CD4-positive, alpha-beta T cell (primary cell): Measurements from ENCODE around the gene KCNQ1. TPM values are rescaled to one million over a fixed set of nuclear protein-coding genes. Genes with fewer than 3 reads are reported as not detected.

Source experiments
- ATAC-seq: fragments of 200-7000 bp; cut with Tn5 transposase; one replicate; pipeline ENCODE4 v1.10.0; 2022; ENCODE audit warnings: mild to moderate bottlenecking; ENCODE audit not compliant: poor library complexity
- CTCF ChIA-PET: fragments of 350-600 bp; sonication (Branson Sonifier 250); formaldehyde crosslinking; loops from one replicate; lab custom pipeline; 2021; ENCODE audit warnings: antibody characterized with exemption, inconsistent platforms; lab: Charles Lee
- POLR2A ChIA-PET: fragments of 350-600 bp; sonication (Branson Sonifier 250); formaldehyde crosslinking; loops from one replicate; lab custom pipeline; 2021; ENCODE audit warnings: antibody characterized with exemption, inconsistent platforms; lab: Charles Lee
- DNase-seq, 14 experiments: peaks; one replicate each; pipeline ENCODE4 v3.0.0-alpha.2; 2013 to 2020; ENCODE audit warnings: mixed read lengths in 2 of 14
- H3K27ac ChIP-seq, 2 donors: one replicate each; pipeline versions ENCODE4 v1.5.1 to v1.7.0; 2013; ENCODE audit warnings: low read length in 2 of 2, low read depth in 1 of 2, mild to moderate bottlenecking in 1 of 2
- H3K27me3 ChIP-seq, 2 experiments: 1 replicate in 1 of 2; 2 replicates in 1 of 2; pipeline versions ENCODE4 v1.6.1 to v1.7.0; 2013; ENCODE audit warnings: low read length in 2 of 2, control low read depth in 1 of 2, mild to moderate bottlenecking in 1 of 2, moderate library complexity in 1 of 2; ENCODE audit not compliant: insufficient read depth in 2 of 2, control insufficient read depth in 1 of 2
- H3K36me3 ChIP-seq: one replicate; pipeline ENCODE4 v1.6.1; 2013; ENCODE audit warnings: low read length, control low read depth; ENCODE audit not compliant: insufficient read depth
- H3K4me1 ChIP-seq: one replicate; pipeline ENCODE4 v1.6.1; 2013; ENCODE audit warnings: low read length, control low read depth; ENCODE audit not compliant: insufficient read depth
- H3K4me3 ChIP-seq: one replicate; pipeline ENCODE4 v1.5.1; 2013; ENCODE audit warnings: mild to moderate bottlenecking, low read length, moderate library complexity
- H3K9me3 ChIP-seq, 2 experiments: 1 replicate in 1 of 2; 2 replicates in 1 of 2; pipeline versions ENCODE4 v1.6.1 to v1.7.0; 2013; ENCODE audit warnings: low read length in 2 of 2, mild to moderate bottlenecking in 2 of 2, control low read depth in 1 of 2, moderate library complexity in 1 of 2; ENCODE audit not compliant: control insufficient read depth in 1 of 2, insufficient read depth in 1 of 2
- H3K27ac Mint-ChIP-seq: one replicate; pipeline ENCODE4 v1.8.0; 2020; ENCODE audit warnings: mixed read lengths
- H3K27me3 Mint-ChIP-seq: one replicate; pipeline ENCODE4 v1.8.0; 2021; ENCODE audit warnings: mixed read lengths
- H3K36me3 Mint-ChIP-seq: one replicate; pipeline ENCODE4 v1.8.0; 2021; ENCODE audit warnings: low read depth, mixed read lengths
- H3K4me1 Mint-ChIP-seq: one replicate; pipeline ENCODE4 v1.8.0; 2021; ENCODE audit warnings: low read depth, mixed read lengths
- H3K4me3 Mint-ChIP-seq: one replicate; pipeline ENCODE4 v1.8.0; 2020; ENCODE audit warnings: mild to moderate bottlenecking, mixed read lengths
- H3K9me3 Mint-ChIP-seq: one replicate; pipeline ENCODE4 v1.8.0; 2020; ENCODE audit warnings: mixed read lengths
- CTCF ChIP-seq: fragments of 200-600 bp; IDR thresholded peaks from one replicate; pipeline ENCODE4 v1.8.0; 2022; ENCODE audit warnings: antibody characterized with exemption, mild to moderate bottlenecking
- intact Hi-C, 2 experiments: fragments of 100-400 bp; cut with DNase I in 1 of 2; cut with micrococcal nuclease in 1 of 2; formaldehyde crosslinking; loops; one replicate each; pipeline versions ENCODE4 v1.15.1 to v1.9.0; 2023 to 2025; cut with DNase I, micrococcal nuclease
- total RNA-seq, 174 experiments: library from RNA in 2 of 174; stranded (reverse) in 2 of 174; gene quantifications; one replicate each; pipeline ENCODE4 v1.2.3 and lab custom pipeline; 2021 to 2026

KCNQ1 gene
- total RNA-seq, 2 experiments from 2014 or later, result 31.3 to 33.1 TPM

GRCh38 chr11:2800655-2801531 lies 356.1 kb downstream of the KCNQ1 start:
- Mint-ChIP-seq H3K4me3 (no peak overlapping the region), H3K27me3 (no peaks in the 10 kb centered on the region), H3K27ac (no peak overlapping the region), H3K36me3 (no peaks in the 10 kb centered on the region), H3K9me3 (no peaks in the 10 kb centered on the region), H3K4me1 (no peaks in the 10 kb centered on the region)
- no peaks in the 10 kb centered on the region for H3K27me3 ChIP-seq
- intact Hi-C loops, result no loop called here
- H3K36me3 ChIP-seq, result no peaks in the 10 kb centered on the region
- H3K27ac ChIP-seq, result no peak overlapping the region
- TF ChIP-seq CTCF, result no peak
- DNase-seq, result peak in 4 of 14 experiments; percentile 0 to 28 (median 1)
- CTCF ChIA-PET, result no interaction called here
- POLR2A ChIA-PET, result no interaction called here
- no peak overlapping the region for H3K4me3 ChIP-seq
- no peaks in the 10 kb centered on the region for H3K4me1 ChIP-seq
- H3K9me3 ChIP-seq, result peaks cover 0 to 7% of the 10 kb centered on the region in 2 experiments
- ATAC-seq, result no peak

DNA sequence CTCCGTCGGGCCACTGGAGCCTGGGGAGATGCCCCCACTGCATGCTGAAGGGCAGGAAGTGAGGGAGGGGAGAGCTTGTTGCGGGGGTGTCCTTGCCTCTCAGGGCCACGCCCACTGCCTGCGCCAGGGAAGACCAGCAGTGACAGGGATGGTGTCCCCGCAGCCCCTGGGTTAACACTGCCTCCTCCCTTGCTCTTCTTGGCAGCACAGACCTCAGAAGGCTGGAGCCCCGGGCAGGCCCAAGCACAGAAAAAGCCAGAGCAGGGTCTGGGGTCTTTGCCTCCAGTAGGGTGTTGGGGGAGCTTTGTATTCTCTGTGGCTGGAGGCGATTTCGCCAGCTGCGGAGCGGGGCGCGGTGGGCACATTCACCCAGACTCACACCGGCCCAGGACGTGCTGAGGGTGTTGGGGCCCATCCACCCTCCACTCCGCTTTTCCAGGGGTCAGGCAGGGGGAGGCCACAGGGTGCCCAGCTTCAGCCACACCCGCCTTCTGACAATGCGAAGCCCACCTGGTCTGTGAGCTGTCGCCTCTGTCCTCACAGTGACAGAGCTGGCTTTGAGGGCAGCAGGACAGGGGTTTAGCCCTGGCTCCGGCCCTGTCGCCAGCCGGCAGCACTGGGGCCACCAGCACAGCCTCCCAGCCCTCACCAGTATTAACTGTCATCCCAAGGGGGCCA lies 357.0 kb downstream of the KCNQ1 start:
- Histone ChIP-seq H3K4me1 (no peaks in the 10 kb centered on the region), H3K27me3 (no peaks in the 10 kb centered on the region), H3K27ac (no peak overlapping the region), H3K36me3 (no peaks in the 10 kb centered on the region), H3K4me3 (no peak overlapping the region), H3K9me3 (peaks cover 0 to 7% of the 10 kb centered on the region in 2 experiments)
- no peak overlapping the region for H3K4me3 Mint-ChIP-seq
- no peaks in the 10 kb centered on the region for H3K4me1 Mint-ChIP-seq
- CTCF ChIA-PET, result no interaction called here
- intact Hi-C loops, result no loop called here
- no peak for TF ChIP-seq CTCF
- DNase-seq (peak in 4 of 14 experiments; percentile 1 to 21 (median 1)), ATAC-seq (no peak)
- H3K27ac Mint-ChIP-seq, result no peak overlapping the region
- POLR2A ChIA-PET, result no interaction called here
- H3K9me3 Mint-ChIP-seq, result no peaks in the 10 kb centered on the region
- H3K36me3 Mint-ChIP-seq, result no peaks in the 10 kb centered on the region
- no peaks in the 10 kb centered on the region for H3K27me3 Mint-ChIP-seq

DNA sequence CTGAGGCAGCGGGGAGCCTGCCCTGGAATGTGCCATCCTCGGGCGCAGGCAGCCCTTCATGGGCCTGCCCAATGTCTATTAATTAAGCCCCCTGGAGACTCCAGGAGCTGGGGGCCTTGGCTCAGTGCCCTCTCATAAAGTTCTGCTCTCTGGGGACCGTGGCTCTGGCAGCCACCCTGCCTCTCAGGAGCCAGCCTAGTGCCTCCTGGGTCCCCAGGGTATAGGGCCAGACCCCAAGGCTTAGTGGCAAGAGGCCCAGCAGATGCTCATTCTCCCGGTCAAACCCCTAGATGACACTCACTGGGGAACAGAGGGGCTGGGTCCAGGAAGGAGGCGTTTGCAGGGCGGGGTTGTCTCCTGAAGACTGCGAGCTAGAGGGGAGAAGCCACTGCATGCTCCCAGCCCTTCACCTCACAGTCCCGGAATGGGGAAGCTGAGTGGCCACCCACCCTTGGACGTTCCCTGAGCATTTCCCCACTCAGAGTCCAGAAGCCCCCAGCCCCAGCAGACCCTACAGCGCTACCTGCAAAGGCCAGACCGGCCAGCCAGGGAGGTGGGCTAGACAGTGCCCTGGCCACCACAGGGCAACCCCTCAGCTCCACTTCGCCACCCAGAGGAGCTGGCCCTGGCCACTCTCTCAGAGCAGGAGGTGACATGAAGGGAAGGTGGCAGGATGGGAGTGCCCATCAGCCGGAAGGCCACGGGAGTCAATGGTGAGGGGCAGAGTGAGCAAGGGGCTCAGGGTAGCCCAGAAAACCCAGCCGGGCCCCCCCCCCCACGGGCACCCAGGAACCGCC lies 357.8 kb downstream of the KCNQ1 start:
- H3K27me3 Mint-ChIP-seq, result no peaks in the 10 kb centered on the region
- H3K36me3 Mint-ChIP-seq, result no peaks in the 10 kb centered on the region
- no peak for ATAC-seq
- H3K4me3 Mint-ChIP-seq, result no peak overlapping the region
- Histone ChIP-seq H3K9me3 (peaks cover 0 to 7% of the 10 kb centered on the region in 2 experiments), H3K36me3 (no peaks in the 10 kb centered on the region), H3K27ac (no peak overlapping the region), H3K27me3 (no peaks in the 10 kb centered on the region), H3K4me3 (no peak overlapping the region), H3K4me1 (no peaks in the 10 kb centered on the region)
- DNase-seq, result peak in 3 of 14 experiments; percentile 0 to 2 (median 0)
- H3K4me1 Mint-ChIP-seq, result no peaks in the 10 kb centered on the region
- no peak overlapping the region for H3K27ac Mint-ChIP-seq
- POLR2A ChIA-PET, result no interaction called here
- no peaks in the 10 kb centered on the region for H3K9me3 Mint-ChIP-seq
- TF ChIP-seq CTCF, result no peak
- CTCF ChIA-PET, result no interaction called here
- intact Hi-C loops, result no loop called here
